GM19455 (cell line): ENCODE measurements around the gene TIMM50.

Experiments used
- ATAC-seq: cut with Tn5 transposase; IDR thresholded peaks from one replicate; pipeline ENCODE4 v1.9.1; 2021; ENCODE audit not compliant: unreplicated experiment

Gene TIMM50

DNA sequence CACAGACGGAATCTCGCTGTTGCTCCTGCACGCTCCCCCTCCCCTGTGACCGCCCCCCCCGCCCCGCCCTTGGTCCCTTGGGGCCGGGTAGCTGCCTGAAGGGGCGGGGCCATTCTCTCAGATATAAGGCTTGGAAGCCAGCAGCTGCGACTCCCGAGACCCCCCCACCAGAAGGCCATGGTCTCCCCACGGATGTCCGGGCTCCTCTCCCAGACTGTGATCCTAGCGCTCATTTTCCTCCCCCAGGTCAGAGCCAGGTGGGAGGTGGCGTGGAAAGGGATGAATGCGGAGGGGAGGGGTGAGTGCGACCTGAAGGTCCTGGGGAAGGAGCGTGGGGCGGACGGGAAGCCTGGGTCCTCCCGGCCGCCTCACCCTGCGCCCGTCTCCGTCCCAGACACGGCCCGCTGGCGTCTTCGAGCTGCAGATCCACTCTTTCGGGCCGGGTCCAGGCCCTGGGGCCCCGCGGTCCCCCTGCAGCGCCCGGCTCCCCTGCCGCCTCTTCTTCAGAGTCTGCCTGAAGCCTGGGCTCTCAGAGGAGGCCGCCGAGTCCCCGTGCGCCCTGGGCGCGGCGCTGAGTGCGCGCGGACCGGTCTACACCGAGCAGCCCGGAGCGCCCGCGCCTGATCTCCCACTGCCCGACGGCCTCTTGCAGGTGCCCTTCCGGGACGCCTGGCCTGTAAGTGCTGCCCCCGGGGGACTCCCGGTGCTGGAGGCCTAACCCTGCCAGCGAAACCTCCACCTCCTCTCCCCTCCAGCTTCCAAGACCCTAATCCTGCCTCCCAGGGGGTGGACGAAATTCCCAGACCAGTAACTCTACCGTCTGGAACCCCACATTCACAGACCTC lies 18.4 kb downstream of the TIMM50 start, which contains the start of gene DLL3:
DLL3 (plus strand) TSS at position 150 of the 845 bp plus-strand sequence; CDS start at position 178, 28 bp downstream.
- ATAC-seq, result no peak

DNA sequence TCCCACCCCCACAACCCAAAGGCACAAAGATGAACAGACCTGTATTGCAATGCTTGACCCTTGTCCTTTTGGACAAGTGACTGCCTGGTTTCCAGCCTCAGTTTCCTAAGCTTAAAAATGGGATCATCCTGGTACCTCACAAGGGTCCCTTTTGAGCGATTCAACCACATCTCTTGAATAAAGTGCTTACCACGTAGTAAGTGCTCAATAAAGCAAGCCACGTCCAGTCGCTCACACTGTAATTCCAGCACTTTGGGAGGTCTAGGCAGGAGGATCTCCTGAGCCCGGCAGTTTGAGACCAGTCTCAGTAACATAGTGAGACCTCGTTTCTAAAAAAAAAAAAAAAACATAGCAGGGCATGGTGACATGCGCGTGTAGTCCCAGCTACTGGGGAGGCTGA lies 19.3 kb downstream of the TIMM50 start:
- ATAC-seq, result no peak

DNA sequence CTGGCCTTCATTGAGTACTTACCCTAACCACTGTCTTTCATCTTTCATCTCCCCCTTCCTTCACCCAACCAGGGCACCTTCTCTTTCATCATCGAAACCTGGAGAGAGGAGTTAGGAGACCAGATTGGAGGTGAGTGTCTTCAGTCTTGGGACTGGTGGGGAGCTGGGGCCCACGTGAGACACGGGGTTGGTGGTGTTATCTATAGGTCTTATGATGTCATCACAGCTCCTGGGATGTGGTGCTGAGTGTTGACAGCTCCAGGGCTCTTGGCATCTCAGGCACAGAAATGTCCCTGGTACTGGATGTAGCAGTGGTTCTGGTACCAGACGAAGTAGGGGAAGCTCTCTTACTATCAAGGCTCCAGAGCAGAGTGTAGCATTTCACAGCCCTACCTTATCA lies 19.9 kb downstream of the TIMM50 start:
- no peak for ATAC-seq

DNA sequence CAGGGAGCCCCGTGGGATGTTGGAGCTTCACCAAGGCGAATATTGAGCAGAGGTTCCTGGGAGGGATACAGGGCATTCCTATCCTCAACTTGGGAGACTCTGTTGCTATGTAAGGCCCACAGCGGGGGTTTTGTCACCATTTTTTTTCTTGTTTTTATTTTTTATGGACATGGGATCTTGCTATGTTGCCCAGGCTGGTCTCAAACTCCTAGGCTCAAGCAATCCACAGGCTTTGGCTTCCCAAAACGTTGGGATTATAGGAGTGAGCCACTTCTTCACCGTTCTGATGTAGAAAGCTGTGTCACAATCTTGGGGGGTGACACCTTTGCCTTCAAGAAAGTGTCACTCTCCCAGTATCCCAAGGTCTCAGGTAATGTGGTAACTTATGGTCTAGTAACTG lies 20.7 kb downstream of the TIMM50 start:
- ATAC-seq, result no peak

DNA sequence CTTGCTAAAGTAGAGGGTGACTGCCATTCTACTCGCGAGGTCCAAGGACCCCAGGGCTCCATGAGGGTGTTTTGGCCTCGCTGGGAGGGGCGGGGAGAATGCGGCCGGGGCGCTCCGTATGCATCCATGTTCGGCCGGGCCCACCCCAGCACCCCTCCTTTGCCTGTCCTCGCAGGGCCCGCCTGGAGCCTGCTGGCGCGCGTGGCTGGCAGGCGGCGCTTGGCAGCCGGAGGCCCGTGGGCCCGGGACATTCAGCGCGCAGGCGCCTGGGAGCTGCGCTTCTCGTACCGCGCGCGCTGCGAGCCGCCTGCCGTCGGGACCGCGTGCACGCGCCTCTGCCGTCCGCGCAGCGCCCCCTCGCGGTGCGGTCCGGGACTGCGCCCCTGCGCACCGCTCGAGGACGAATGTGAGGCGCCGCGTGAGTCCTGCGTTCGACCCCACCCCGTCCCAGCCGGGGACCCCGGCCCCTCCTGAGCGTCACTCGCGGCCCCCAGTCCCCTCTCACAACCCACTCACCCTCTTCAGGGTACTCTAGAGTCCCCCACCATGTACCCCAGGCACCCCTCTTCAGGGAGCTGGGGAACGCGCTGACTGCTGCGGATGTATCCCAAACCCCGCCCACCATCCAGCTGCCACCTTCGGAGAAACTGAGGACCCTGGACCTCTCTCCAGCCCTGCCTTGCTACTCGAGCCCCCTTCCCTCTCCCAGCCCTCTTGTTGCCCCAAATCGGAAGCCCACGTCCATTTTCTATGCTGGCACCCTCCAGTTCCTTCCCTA lies 22.2 kb downstream of the TIMM50 start:
- no peak for ATAC-seq

DNA sequence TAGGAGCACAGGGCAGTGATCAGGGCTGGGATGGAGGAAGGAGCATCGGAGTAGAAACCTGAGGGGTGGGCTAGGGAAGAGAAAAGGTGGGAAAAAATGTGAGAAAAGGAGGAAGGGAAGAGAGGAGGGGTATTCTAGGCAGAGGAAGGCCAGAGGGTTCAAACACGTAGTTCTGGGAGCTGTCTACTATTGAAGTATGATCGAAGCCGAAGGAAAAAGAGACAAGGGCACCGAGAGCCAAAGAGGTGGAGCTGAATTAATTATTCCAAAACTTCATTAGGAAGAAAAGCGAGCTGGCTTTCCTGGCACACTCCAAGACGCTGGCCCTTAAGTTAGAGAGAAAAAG lies 25.9 kb downstream of the TIMM50 start:
- no peak for ATAC-seq

DNA sequence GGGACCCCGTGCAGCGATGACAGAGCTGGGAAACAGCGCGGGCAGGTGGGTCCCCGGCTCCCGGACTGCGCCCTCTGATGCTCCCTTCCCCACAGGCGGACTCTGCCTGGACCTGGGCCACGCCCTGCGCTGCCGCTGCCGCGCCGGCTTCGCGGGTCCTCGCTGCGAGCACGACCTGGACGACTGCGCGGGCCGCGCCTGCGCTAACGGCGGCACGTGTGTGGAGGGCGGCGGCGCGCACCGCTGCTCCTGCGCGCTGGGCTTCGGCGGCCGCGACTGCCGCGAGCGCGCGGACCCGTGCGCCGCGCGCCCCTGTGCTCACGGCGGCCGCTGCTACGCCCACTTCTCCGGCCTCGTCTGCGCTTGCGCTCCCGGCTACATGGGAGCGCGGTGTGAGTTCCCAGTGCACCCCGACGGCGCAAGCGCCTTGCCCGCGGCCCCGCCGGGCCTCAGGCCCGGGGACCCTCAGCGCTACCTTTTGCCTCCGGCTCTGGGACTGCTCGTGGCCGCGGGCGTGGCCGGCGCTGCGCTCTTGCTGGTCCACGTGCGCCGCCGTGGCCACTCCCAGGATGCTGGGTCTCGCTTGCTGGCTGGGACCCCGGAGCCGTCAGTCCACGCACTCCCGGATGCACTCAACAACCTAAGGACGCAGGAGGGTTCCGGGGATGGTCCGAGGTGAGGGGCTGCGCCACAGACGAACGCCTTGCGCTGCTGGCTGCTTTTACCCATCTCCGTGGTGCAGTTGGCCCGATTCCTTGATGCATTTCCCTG lies 26.5 kb downstream of the TIMM50 start:
- ATAC-seq, result no peak

DNA sequence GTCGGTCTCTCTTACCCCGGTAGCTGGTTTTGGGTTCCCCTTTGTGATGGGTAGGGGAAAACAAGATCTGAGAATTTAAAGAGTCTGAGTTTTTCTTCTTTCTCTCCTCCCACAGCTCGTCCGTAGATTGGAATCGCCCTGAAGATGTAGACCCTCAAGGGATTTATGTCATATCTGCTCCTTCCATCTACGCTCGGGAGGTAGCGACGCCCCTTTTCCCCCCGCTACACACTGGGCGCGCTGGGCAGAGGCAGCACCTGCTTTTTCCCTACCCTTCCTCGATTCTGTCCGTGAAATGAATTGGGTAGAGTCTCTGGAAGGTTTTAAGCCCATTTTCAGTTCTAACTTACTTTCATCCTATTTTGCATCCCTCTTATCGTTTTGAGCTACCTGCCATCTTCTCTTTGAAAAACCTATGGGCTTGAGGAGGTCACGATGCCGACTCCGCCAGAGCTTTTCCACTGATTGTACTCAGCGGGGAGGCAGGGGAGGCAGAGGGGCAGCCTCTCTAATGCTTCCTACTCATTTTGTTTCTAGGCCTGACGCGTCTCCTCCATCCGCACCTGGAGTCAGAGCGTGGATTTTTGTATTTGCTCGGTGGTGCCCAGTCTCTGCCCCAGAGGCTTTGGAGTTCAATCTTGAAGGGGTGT lies 27.2 kb downstream of the TIMM50 start:
- ATAC-seq, result no peak

DNA sequence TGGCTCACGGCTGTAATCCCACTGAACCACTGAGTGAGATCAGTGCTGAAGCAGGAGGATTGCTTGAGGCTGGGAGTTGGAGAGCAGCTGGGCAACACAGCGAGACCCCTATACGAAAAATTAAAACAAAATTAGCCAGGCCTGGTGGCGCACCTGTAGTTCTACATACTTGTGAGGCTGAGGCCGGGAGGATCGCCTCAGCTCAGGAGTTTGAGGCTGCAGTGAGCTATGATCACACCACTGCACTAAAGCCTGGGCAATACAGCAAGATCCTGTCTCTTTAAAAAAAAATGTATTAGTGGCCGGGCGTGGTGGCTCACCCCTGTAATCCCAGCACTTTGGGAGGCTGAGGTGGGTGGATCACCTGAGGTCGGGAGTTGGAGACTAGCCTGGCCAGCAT lies 28.0 kb downstream of the TIMM50 start:
- no peak for ATAC-seq

DNA sequence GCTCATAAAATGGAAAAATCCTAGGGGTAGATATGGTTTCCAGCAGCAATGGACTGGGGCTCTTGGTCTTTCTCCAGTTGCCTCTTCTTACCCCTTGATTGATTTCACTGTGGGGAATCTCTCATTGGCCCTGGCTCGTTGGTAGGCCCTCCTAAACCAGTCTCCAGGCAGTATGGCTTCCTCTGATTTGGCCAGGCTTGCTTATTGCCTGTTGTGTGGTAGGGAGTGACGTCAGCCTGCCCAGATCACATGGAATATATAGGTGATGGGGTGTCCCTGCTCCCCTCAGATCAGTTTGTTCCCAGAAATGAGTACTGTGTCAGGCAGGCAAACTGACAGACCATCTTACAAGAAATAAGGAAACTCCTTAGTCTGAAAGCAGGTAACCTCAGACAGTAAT lies 28.6 kb downstream of the TIMM50 start:
- no peak for ATAC-seq

DNA sequence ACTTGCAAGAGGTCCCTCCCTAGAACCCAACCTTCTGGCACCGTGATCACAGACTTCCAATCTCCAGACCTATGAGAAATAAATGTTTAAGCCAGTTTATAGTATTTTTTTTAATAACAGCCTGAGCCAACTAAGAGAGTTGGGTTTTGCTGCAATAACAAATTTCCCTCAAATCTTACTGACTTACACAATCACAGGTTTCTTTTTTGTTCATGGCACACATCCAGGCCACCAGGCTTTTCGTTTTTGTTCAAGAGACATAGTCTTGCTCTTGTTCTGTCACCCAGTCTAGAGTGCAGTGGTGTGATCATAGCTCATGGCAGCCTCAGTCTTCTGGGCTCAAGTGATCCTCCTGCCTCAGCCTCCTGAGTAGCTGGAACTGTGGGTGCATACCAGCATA lies 32.4 kb downstream of the TIMM50 start:
- no peak for ATAC-seq

DNA sequence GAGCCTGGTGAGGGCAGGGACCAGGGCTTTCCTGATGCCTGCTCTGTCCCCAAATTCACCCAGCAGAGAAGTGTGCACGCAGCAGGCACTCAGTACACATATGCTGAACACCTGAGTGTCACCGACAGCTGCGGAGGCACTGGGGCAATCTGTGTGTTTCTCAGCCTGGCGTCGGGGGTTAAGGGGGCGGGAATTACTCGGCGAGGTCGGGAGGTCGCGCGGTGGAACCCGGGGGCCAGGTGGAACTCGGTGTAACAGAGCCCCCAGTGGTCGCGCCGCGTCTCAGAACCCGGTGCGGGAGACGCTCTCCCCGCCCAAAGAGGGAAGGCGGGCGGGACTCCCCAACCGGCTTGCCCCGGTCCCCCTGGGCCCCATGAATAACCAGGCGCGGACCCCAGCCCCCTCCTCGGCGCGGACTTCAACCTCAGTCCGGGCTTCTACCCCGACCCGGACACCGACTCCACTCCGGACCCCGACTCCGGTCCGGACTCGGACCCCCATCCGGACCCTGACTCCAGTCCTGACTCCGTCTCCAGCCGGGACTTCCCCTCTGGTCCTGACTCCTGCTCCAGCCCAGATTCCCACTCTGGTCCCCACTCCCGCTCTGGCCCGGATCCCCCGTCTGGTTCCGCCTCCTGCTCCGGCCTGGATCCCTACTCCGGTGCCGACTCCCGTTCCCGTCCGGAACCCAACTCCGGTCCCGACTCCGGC lies 34.4 kb downstream of the TIMM50 start, which contains the start of gene SELENOV:
SELENOV (plus strand) TSS at position 300 of the 711 bp plus-strand sequence; CDS start at position 374, 74 bp downstream.
- no peak for ATAC-seq

DNA sequence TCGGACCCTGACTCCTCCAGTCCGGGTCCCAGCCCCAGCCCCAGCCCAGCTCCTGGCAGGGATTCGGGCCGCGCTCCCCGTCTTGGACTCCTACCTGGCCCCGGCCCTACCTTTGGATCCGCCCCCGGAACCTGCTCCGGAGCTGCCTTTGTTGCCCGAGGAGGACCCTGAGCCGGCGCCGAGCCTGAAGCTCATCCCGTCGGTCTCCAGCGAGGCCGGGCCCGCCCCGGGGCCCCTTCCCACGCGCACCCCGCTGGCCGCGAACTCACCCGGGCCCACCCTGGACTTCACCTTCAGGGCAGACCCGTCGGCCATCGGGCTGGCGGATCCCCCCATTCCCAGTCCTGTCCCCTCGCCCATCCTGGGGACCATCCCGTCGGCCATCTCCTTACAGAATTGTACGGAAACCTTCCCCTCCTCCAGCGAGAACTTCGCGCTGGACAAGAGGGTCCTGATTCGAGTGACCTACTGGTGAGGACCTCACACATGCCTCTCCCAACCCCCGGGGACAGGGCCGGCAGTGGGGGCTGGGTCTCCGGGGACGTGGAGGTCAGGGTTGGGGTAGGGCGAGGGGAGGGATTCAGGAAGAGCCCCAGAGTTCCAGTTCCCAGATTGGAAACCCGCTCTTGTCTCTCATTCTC lies 35.0 kb downstream of the TIMM50 start:
- ATAC-seq, result no peak

DNA sequence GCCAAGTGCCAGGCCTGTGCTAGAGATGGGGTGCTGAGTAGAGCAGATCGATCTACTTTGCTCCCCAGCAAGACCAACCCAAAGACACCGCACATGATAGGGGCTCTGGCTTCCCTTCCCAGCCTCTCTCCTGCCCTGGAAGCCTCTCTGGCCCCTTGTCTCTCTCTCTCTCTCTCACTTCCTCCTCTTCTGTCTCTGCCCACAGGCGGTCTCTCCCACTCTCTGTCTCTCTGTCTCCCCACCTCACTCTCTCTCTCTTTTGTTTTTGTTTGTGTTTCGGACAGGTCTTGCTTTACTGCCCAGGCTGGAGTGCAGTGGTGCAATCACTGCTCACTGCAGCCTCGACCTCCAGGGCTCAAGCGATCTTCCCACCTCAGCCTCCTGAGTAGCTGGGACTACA lies 35.6 kb downstream of the TIMM50 start:
- no peak for ATAC-seq

DNA sequence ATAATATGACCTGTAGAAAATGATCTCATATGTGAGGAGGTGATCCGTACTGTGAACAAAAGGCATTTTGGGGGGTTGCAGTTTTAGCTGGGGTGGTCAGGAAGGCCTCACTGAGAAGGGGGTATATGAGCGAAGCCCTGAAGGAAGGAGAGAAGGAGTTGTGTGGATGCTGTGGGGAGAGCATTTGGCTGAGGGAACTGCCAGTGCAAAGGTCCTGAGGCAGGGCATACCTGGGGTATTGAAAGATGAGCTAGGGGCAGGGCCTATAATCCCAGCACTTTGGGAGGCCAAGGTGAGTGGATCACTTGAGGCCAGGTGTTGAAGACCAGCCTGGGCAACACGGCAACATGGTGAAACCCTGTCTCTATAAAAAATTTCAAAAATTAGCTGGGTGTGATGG lies 36.8 kb downstream of the TIMM50 start:
- ATAC-seq, result no peak

DNA sequence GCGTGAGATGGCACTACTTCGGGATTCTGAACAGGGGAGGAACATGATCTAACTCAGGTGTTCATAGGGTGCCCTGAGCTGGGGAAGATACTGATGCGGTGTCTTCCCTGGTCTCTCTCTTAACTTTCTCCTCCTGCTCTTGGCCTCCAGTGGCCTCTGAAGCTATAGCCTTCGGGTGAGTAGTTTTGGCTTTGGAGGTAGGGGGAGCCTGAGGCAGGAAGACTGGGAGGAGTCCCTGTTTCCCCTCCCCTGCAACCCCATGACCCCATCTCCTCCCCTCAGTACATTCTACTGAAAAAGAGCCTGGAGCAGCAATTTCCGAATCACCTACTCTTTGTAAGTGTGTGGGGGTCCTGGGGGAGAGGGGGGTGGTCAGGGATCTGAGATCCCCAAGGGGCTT lies 37.8 kb downstream of the TIMM50 start:
- no peak for ATAC-seq

DNA sequence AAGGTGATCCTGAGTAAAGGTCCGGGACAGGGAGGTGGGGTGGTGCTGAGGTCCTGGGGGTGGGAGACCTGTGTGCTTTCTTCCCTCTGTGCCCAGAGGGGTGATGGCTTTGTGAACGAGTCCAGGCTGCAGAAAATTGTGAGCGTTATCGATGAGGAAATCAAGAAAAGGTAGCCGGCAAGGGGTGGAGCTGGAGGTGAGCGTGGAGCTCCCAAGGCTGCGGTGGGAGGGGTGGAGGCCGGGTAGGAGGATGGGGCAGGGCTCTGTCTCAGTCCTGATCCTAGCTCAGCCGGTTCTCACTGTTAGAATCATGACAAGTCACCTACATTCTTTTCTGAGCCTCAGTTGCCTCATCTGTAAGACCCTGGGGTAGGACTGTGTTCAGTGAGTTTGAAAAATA lies 38.3 kb downstream of the TIMM50 start:
- ATAC-seq, result no peak

DNA sequence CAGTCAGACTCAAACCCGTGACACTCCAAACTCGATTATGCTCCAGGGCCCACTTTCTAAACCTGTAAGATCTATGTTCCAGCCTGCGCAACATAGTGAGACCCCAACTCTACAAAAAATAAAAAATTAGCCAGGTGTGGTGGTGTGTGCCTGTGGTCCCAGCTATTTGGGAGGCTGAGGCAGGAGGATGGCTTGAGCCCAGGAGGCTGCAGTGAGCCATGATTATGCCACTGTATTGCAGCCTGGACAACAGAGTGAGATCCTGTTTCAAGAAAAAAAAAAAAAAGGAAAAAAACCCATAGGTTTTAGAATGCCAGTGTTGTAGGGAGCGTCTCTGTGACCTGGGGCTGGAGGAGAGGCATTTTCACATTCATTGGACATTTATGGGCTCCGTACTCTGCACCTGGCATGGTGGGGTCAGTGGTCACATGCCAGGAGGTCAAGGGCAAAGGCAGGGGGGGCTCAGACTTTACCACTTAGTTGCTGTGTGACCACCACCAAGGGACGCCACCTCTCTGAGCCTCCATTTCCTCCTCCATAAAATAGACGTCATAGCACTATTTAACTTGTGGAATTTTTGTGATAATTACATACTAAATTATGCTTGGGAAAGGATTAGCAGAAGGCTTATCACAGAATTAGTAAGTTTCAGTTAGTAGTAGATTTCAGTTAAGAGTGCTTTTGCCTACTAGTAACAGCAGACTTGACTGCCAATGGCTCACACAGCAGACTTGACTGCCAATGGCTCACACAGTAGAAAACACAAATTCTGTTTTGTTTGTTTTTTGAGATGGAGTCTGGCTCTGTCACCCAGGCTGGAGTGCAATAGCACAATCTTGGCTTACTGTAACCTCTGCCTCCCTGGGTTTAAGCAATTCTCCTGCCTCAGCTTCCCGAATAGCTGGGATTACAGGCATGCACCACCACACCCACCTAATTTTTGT lies 40.2 kb downstream of the TIMM50 start:
- ATAC-seq, result no peak

DNA sequence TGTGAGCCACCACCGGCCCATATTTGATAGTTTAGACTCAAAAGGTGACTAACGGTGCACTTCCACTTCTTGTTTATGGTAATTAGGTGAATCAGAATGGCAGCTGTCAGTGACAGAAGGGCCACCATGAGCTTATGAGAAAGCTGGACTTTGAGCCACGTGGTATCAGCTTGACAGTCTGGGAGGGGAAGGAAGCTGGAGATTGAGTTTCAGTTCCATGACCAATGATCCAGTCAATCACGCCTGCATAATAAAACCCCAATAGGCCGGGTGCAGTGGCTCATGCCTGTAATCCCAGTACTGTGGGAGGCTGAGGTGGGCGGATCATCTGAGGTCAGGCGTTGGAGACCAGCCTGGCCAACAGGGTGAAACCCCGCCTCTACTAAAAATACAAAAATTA lies 43.9 kb downstream of the TIMM50 start:
- ATAC-seq, result no peak
